GM19351 (cell line): ENCODE results near the gene RAD51B.

ENCODE experiments used
- ATAC-seq: cut with Tn5 transposase; IDR thresholded peaks from one replicate; pipeline ENCODE4 v1.9.1; 2021; ENCODE audit warnings: mild to moderate bottlenecking, moderate library complexity; ENCODE audit not compliant: unreplicated experiment

Gene RAD51B

GRCh38 chr14:67833403-67833802, 13.8 kb downstream of the RAD51B start:
- no peak for ATAC-seq

GRCh38 chr14:67835596-67835995, 16.0 kb downstream of the RAD51B start:
- ATAC-seq, result no peak

DNA sequence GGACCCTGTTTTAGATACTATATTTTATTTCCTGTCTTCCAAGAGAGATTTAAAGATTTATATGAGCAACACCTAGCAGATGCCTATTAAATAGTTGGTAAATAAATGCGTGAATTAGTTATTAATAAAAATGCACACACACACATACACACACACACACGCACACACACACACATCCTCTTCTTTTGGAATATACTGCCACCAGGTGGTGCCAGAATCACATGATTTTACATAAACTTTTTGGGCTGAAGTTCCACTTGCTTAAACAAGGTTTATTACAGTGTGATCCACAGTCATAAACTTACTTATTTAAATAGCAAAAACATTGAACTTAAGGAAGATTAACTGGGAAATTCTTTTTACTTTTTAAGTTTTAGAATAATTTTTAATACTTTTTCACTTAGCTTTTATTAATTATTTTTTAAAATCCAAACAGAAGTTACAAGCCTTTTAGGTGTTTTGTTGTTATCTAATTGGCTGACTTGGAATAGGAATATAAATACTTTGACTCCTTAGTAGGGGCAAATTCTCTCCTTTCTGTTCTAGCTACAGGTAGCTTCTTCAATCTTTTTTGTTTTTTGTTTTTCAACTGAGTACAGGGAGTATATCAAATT, 17.5 kb downstream of the RAD51B start:
- no peak for ATAC-seq

GRCh38 chr14:67846029-67846610, 26.5 kb downstream of the RAD51B start:
- no peak for ATAC-seq

DNA sequence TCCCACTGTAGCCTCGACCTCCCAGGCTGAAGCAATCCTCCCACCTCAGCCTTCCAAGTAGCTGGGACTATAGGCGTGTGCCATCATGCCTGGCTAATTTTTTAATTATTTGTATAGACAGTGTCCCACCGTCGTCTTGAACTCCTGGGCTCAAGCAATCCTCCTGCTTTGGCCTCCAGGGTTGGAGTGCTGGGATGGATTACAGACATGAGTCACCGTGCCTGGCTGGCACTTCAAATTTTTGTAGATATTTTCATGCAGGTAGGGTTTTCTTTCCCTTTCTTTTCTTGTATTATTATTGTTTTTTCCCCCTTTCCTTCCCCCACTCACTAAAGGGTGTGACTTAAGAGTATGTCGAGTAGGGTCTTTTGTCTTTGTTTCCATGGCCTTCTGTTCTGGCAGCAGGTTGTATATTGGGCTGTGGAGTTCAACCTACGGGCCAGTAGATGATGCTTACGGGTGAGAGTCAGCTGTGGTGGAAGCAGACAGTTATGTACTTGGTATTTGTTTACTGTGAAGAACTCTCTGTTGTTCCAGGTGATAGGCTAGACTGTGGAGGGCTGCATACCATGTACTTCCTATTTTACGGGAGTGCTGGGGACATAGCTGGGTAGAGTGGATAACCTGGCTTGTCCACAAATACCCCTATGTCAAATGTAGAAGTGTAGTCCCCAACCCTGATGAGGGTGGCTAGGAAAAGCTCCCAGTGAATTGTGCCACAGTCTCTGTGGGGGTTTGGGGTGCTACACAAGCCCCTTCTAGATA, 30.7 kb downstream of the RAD51B start:
- ATAC-seq, result no peak

DNA sequence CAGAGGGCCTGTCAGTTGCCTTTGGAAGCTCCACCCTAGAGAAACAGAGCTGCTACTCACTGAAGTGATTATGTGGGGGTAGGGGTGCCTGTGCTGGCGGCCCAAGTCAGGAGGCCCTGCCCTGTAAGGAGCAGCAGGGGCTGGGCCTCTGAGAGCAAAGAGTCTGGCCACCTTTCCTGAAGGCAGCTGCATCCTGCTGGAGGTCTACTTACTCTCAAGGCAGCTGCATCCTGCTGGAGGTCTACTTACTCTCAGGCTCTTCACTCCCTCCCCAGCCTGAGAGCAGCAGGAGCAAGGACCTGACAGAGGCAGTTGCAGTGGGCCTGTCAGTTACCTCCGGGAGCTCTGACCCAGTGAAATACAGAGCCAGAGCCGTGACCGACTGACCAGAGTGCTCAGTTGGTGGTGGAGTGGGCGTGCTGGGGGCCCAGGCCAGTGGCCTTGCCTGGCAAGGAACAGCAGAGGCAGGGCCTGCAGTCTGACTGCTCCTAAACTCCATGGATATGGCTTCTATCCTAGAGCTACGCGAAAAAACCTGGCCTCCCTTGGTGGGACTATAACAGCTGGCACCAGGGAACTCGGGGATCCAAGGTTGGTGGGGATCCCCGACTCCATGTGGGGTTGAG, 32.3 kb downstream of the RAD51B start:
- ATAC-seq, result no peak

DNA sequence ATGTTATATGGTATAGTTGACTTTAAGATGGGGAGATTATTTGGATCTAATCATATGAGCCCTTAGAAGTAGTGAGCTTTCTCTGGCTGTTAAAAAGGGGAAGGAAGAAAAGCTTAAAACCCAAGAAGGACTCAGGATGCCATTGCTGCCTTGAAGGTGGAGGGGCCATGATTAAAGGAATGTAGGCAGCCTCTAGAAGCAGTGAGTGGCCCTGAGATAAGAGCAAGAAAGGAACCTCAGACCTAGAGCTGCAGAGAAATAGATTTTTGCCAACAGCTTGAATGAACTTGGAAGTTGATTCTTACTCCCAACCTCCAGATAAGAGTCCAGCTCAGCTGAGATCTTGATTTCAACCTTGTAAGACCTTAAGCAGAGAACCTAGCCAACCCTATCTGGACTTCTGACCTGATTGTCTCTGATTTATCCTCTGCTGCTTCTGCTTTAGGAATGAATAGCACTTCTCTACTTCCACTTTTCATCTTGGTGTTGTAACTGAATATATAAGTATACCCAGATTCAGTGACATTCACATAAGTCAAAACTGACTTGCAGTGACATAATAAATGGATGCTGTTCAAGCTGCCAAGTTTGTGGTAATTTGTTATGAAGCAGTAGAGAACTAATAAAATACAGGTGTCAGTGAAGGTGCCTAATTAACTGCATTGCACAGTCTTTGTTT, 33.5 kb downstream of the RAD51B start:
- ATAC-seq, result no peak

DNA sequence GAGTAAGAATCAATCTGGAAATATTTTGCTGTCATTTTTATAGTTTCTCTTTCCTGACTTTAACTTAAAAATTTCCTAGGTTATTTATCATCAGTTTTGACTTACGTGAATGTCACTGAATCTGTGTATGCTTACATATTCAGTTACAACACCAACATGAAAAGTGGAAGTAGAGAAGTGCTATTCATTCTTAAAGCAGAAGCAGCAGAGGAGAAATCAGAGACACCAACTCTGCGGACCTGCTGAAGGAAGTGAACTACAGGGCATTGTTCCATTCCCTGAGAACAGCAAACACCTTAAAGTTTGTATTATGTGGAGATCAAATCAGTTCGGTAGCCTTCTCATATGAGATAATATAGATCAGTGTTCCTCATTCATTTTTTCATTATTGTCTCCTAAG, 34.1 kb downstream of the RAD51B start:
- ATAC-seq, result no peak

- ATAC-seq, result no peak
These were observed 37.2 kb downstream of the RAD51B start for GRCh38 chr14:67856827-67857226.

GRCh38 chr14:67857778-67858350, 38.3 kb downstream of the RAD51B start:
- ATAC-seq, result no peak

DNA sequence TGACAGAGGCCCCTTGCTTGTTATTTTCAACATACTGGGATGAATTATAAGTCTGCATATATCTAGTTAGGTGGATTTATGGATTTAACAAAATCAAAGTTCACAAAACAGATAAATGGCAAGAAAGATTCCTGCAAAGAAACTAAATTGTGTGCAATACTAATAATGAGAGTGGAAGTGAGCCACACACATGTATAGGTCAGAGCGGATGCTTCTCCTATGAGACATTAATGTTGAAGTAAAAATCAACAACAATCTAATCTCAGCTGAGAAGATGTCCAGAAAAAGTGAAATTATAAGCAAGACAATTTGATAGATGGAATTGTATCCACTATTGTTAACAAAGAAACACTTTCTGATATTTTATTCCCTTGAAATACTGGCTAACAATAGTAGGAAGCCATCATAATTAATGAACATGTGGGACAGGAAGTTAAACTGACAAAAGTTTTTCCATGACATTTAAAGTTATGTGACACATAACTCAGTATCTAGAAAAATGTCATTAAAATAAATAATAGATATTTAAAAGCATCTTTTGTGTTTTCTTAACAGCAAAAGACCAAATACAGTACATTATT, 39.7 kb downstream of the RAD51B start:
- ATAC-seq, result no peak

DNA sequence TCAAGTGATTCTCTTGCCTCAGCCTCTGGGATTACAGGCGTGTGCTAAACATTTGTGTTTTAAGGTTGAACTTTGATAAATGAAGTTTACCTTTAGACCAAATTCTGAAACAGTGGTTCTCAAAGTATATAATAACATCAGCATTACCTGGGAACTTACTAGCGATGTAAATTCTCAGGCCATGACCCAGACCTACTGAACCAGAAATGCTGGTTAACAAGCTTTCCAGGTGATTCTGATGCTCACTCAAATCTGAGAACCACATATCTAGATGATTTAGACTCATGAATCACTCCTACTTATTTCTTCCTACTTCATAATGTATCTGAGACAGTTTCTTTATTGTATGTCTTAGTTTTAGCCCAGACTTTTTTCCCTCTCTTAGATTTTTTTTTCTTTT, 43.6 kb downstream of the RAD51B start:
- no peak for ATAC-seq

DNA sequence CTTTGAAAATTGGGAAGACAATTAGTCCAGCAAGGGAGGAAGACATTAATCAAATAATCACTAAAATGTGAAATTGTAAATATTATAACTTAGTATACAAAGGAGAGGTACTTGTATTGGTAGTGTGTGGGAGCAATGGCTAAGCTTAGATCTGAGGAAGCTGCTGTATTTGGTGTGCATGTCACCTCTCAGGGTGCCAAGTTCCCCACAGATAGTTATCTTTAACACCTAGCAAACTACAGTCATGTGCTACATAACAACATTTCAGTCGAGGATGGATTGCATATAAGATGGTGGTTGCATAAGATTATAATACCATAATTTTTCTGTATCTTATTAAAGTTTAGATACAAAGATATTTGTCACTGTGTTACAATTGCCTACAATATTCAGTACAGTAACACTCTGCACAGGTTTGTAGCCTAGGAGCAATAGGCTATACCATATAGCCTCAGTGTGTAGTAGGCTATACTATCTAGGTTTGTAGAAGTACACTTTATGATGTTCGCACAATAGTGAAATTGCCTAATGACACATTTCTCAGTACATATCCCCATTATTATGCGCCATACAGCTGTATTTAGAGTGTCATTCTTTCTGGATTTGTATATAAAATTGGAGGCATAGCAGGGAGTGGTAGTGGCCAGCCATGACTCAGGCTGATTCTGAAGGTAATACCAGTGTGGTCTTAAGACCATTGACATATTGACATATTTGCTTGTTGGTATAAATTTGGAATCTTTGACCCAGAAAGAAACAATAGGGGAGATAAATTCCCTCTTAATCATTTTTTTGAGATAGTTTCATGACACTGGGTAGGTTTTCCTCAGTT, 55.8 kb downstream of the RAD51B start:
- no peak for ATAC-seq

DNA sequence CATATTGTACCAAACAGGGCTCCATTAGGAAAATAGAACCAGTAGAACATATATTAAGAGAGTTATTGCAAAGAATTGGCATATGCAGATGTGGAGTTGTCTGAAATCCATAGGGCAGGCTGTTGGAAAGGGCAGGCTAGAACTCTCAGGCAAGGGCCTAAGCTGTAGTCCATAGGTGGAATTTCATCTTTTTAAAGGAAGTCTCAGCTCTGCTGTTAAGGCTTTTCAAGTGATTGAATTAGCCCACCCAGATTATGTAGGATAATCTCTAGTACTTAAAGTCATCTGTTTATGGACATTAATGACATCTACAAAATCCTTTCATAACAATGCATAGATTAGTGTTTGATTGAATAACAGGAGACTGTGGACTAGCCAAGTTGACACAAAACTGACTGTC, 59.4 kb downstream of the RAD51B start:
- ATAC-seq, result no peak

DNA sequence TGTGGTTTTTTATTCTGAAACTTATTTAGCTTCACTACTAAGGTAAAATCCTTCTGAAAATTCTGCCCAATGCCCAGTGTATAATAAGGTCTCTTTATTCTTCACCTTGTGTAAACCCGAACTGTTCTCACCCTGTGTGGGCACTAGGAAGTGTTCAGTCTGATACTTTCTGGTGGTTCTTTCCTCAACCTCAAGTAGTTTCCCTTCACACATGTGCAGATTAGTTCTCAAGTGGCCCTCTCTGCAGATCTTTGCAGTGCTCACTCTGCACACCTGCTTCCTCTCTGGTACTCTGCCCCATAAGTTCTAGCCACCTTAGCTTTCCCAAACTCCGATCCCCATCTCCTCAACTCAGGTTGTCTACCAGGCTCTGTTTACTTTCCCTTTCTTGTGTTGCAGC, 61.6 kb downstream of the RAD51B start:
- peak; percentile 97 for ATAC-seq

DNA sequence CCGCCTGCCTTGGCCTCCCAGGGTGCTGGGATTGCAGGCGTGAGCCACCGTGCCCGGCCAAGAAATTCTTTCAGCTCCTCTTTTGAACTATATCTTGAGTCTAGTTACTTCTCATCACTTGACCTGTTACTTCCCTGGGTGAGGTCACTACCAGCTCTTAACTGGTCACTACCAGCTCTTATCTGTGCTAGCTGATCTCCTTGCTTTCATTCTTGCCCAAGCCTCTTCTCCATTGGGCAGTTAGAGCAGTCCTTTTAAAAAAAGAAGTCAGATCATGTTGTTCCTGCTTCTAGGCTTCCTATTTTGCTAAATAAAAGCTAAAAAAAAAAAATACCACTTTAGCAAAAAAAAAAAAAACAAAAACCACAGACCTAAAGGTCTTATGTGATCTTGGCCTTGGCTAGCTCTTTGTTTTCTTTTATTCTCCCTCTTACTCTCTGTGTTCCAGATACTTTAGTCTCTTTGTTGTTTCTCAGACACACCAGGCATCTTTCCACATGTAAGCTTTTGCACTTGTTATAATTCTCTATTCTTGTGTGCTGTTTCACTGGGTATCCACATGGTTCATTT, 63.5 kb downstream of the RAD51B start:
- no peak for ATAC-seq

DNA sequence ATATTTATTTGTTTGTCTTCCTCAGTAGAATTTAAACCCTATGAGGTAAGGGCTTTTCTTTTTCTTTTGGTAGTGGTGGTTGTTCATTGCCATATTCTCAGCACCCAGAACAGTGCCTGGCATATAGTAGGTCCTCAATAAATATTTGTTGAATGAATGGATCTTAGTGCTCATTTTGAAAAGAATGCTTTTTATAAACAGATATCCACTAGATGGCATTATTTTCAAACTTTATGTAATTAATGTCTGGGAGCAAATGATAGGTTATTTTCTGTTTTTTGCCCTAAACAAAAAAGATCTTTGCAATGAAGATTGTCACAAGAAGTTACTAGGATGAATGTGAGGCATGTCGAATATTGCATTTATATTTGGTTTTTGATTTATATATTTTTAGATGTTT, 64.1 kb downstream of the RAD51B start:
- ATAC-seq, result no peak

DNA sequence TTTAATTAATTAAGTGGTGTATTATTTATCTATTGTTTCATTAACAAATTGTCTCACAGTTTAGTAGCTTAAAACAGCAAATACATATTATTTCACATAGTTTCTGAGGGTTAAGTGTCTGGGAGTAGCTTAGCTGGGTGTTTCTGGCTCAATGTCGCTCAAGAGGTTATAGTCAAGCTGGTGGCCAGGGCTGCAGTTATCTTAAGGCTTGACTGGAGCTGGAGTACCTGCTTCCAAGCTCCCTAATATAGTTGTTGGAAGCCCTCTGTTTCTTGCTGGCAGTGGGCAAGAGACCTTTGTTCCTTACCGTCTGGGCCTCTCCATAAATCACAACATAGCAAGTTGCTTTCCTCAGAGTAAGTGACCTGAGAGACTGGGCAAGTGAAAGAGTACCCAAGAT, 66.6 kb downstream of the RAD51B start:
- no peak for ATAC-seq

DNA sequence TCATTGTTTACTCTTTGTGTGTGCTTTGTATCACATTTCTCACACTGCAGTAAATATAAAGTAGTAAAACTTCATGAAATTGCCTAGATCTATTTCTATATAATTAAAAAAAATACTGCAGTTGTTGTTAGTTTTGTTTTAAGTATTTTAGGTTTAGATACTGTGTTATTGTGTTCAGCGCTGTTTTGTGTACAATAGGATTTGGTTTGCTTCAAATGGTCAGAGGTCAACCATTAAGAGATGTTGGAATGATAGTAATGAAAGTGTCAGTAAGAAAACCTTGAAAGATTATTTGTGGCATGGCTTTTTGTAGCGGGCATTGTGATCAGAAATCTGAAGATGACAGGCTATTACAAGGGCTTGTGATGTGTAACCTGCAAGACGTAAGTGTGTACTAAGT, 67.9 kb downstream of the RAD51B start:
- ATAC-seq, result no peak
